SU-DHL-6 (cell line): ENCODE data around the gene GOLPH3L.
"Not testable (repeated sequence)": the region's sequence is repeated elsewhere in the genome, so short reads cannot be mapped to it uniquely, and the experiment has no call there.

Experiments
- H2AFZ ChIP-seq: fragments of 200-600 bp; sonication (generic); 2 replicates; pipeline ENCODE4 v1.6.1; 2014; ENCODE audit warnings: low read depth, mild to moderate bottlenecking, moderate library complexity, mixed read lengths, antibody characterized with exemption, low read length; ENCODE audit not compliant: severe bottlenecking
- H3F3A ChIP-seq: fragments of 200-600 bp; shearing (Covaris generic); 2 replicates; pipeline ENCODE4 v1.6.0; 2016; ENCODE audit warnings: antibody characterized with exemption, mild to moderate bottlenecking; ENCODE audit not compliant: insufficient read depth
- H3K27ac ChIP-seq: fragments of 200-600 bp; sonication (generic); 2 replicates; pipeline ENCODE4 v1.5.1; 2016; ENCODE audit warnings: low read depth, mild to moderate bottlenecking, low read length, moderate library complexity, mixed read lengths
- H3K27me3 ChIP-seq: fragments of 200-600 bp; sonication (generic), shearing (Covaris generic); 2 replicates; pipeline ENCODE4 v1.6.0; 2014; ENCODE audit warnings: mild to moderate bottlenecking, low read length
- H3K36me3 ChIP-seq: fragments of 200-600 bp; sonication (generic); 2 replicates; pipeline ENCODE4 v1.6.1; 2014; ENCODE audit warnings: mild to moderate bottlenecking, low read length, mixed read lengths
- H3K4me2 ChIP-seq: fragments of 300-600, 200-600 bp; shearing (Covaris generic), sonication (generic); 2 replicates; pipeline ENCODE4 v1.6.0; 2014; ENCODE audit warnings: low read length, low read depth, mild to moderate bottlenecking; ENCODE audit not compliant: poor library complexity, severe bottlenecking
- H3K4me3 ChIP-seq: fragments of 200-600 bp; sonication (generic); 2 replicates; pipeline ENCODE4 v1.5.1; 2014; ENCODE audit warnings: antibody characterized with exemption, low read length, mild to moderate bottlenecking, mixed read lengths; ENCODE audit not compliant: insufficient read depth, poor library complexity, severe bottlenecking
- H3K79me2 ChIP-seq: fragments of 200-600 bp; sonication (generic); 2 replicates; pipeline ENCODE4 v1.6.1; 2014; ENCODE audit warnings: mild to moderate bottlenecking, low read length, moderate library complexity; ENCODE audit not compliant: insufficient read depth
- H3K9ac ChIP-seq: fragments of 200-600 bp; sonication (generic); 2 replicates; pipeline ENCODE4 v1.7.0; 2014; ENCODE audit warnings: mild to moderate bottlenecking, low read length
- H3K9me2 ChIP-seq: fragments of 200-600 bp; sonication (generic); replicated peaks from 2 replicates; pipeline ENCODE4 v1.6.1; 2014; ENCODE audit warnings: low read length; ENCODE audit not compliant: insufficient read depth
- H3K9me3 ChIP-seq: fragments of 200-600 bp; sonication (generic); 2 replicates; pipeline ENCODE4 v1.6.1; 2014; ENCODE audit warnings: low read length, mixed read lengths; ENCODE audit not compliant: insufficient read depth
- H4K20me1 ChIP-seq: fragments of 200-600 bp; sonication (generic); 2 replicates; pipeline ENCODE4 v1.6.1; 2014; ENCODE audit warnings: low read depth, mild to moderate bottlenecking, antibody characterized with exemption, low read length, moderate library complexity, mixed read lengths
- CTCF ChIP-seq: fragments of 200-600 bp; sonication (generic); IDR thresholded peaks from one replicate; pipeline ENCODE4 v1.5.1; 2017; ENCODE audit warnings: antibody characterized with exemption, mild to moderate bottlenecking, low read length, moderate library complexity; ENCODE audit not compliant: insufficient read depth, poor library complexity, severe bottlenecking
- EZH2phosphoT487 ChIP-seq: fragments of 200-600 bp; sonication (generic), shearing (Covaris generic); conservative IDR thresholded peaks from 2 replicates; pipeline ENCODE4 v1.6.1; 2018; ENCODE audit warnings: mild to moderate bottlenecking, antibody characterized with exemption, low read length, moderate library complexity, mixed read lengths

Gene GOLPH3L

GRCh38 chr1:150606463-150607142, 90.4 kb downstream of the GOLPH3L start:
- Histone ChIP-seq H3K79me2 (no peaks in the 10 kb centered on the region), H3K36me3 (no peaks in the 10 kb centered on the region), H3K9me3 (no peaks in the 10 kb centered on the region), H3K9me2 (no peaks in the 10 kb centered on the region), H2AFZ (no peak overlapping the region), H3K27ac (no peak overlapping the region), H3K9ac (no peak overlapping the region), H3F3A (peaks cover 10% of the 10 kb centered on the region), H3K4me3 (no peak overlapping the region), H3K4me2 (no peak overlapping the region), H3K27me3 (no peaks in the 10 kb centered on the region), H4K20me1 (no peaks in the 10 kb centered on the region)
- TF ChIP-seq CTCF (no peak), EZH2phosphoT487 (no peak)

GRCh38 chr1:150605451-150605731, 91.6 kb downstream of the GOLPH3L start:
- not testable (repeated sequence) for H3K4me3 ChIP-seq, H2AFZ ChIP-seq, H3K9me3 ChIP-seq, H3K27me3 ChIP-seq, H3K27ac ChIP-seq, H3K79me2 ChIP-seq, H4K20me1 ChIP-seq, H3K36me3 ChIP-seq, H3F3A ChIP-seq, H3K9ac ChIP-seq, H3K4me2 ChIP-seq, H3K9me2 ChIP-seq

GRCh38 chr1:150604226-150604588, 92.7 kb downstream of the GOLPH3L start:
- H3K9me3 ChIP-seq = no peaks in the 10 kb centered on the region
- no peaks in the 10 kb centered on the region for H3K36me3 ChIP-seq
- H3K27ac ChIP-seq = no peak overlapping the region
- H3K9ac ChIP-seq = no peak overlapping the region
- no peaks in the 10 kb centered on the region for H4K20me1 ChIP-seq
- H3K79me2 ChIP-seq = no peaks in the 10 kb centered on the region
- TF ChIP-seq CTCF = no peak
- no peak for TF ChIP-seq EZH2phosphoT487
- H3K9me2 ChIP-seq = no peaks in the 10 kb centered on the region
- H3K4me2 ChIP-seq = no peak overlapping the region
- peaks cover 4% of the 10 kb centered on the region; the same call in 1 of the 2 replicates for H3F3A ChIP-seq
- no peaks in the 10 kb centered on the region for H3K27me3 ChIP-seq
- H2AFZ ChIP-seq = no peak overlapping the region
- H3K4me3 ChIP-seq = no peak overlapping the region

GRCh38 chr1:150603711-150604110, 93.2 kb downstream of the GOLPH3L start:
- TF ChIP-seq EZH2phosphoT487 (no peak), CTCF (no peak)
- H3K36me3 ChIP-seq = no peaks in the 10 kb centered on the region
- no peaks in the 10 kb centered on the region for H3K79me2 ChIP-seq
- peaks cover 4% of the 10 kb centered on the region; the same call in 1 of the 2 replicates for H3F3A ChIP-seq
- H3K27ac ChIP-seq = no peak overlapping the region
- no peak overlapping the region for H3K4me2 ChIP-seq
- no peak overlapping the region for H3K4me3 ChIP-seq
- no peaks in the 10 kb centered on the region for H3K27me3 ChIP-seq
- H3K9ac ChIP-seq = no peak overlapping the region
- no peaks in the 10 kb centered on the region for H3K9me3 ChIP-seq
- no peaks in the 10 kb centered on the region for H4K20me1 ChIP-seq
- no peaks in the 10 kb centered on the region for H3K9me2 ChIP-seq
- no peak overlapping the region for H2AFZ ChIP-seq

- H3K36me3 ChIP-seq, H3K4me3 ChIP-seq, H3K9me3 ChIP-seq, H3F3A ChIP-seq, H3K27ac ChIP-seq, H4K20me1 ChIP-seq, H2AFZ ChIP-seq, H3K9ac ChIP-seq, H3K4me2 ChIP-seq, H3K27me3 ChIP-seq, H3K9me2 ChIP-seq, H3K79me2 ChIP-seq: not testable (repeated sequence)
These were observed 94.6 kb downstream of the GOLPH3L start for GRCh38 chr1:150602372-150602771.
